ENCODE data around the gene GABRR2.

Gene GABRR2

GRCh38 chr6:89291256-89291819 lies 23.8 kb downstream of the GABRR2 start:
- DNase-seq (ENCODE audit: low read depth in 2 of 2, low spot score in 1 of 2), result no peak

- no peak for DNase-seq (ENCODE audit: low read depth in 2 of 2, low spot score in 1 of 2)
Measured at GRCh38 chr6:89290401-89291155, 24.5 kb downstream of the GABRR2 start.

- no peak for DNase-seq (ENCODE audit: low read depth in 2 of 2, low spot score in 1 of 2)
Measured at GRCh38 chr6:89289710-89290109, 25.4 kb downstream of the GABRR2 start.

GRCh38 chr6:89287351-89288028 lies 27.6 kb downstream of the GABRR2 start:
- DNase-seq (ENCODE audit: low read depth in 2 of 2, low spot score in 1 of 2), result no peak

GRCh38 chr6:89286516-89286915 lies 28.6 kb downstream of the GABRR2 start:
- DNase-seq (ENCODE audit: low read depth in 2 of 2, low spot score in 1 of 2), result no peak

- DNase-seq (ENCODE audit: low read depth in 2 of 2, low spot score in 1 of 2), result no peak
Measured at GRCh38 chr6:89284963-89285735, 29.9 kb downstream of the GABRR2 start.

- DNase-seq (ENCODE audit: low read depth in 2 of 2, low spot score in 1 of 2), result no peak
Measured at GRCh38 chr6:89284081-89284480, 31.0 kb downstream of the GABRR2 start.

- DNase-seq (ENCODE audit: low read depth in 2 of 2, low spot score in 1 of 2), result no peak
Measured at GRCh38 chr6:89282749-89283148, 32.4 kb downstream of the GABRR2 start.

- no peak for DNase-seq (ENCODE audit: low read depth in 2 of 2, low spot score in 1 of 2)
Measured at GRCh38 chr6:89281779-89282246, 33.3 kb downstream of the GABRR2 start.

- DNase-seq (ENCODE audit: low read depth in 2 of 2, low spot score in 1 of 2), result no peak
Measured at GRCh38 chr6:89278956-89279355, 36.1 kb downstream of the GABRR2 start.

GRCh38 chr6:89275900-89276299 lies 39.2 kb downstream of the GABRR2 start:
- DNase-seq (ENCODE audit: low read depth in 2 of 2, low spot score in 1 of 2), result no peak

GRCh38 chr6:89273816-89274215 lies 41.3 kb downstream of the GABRR2 start:
- no peak for DNase-seq (ENCODE audit: low read depth in 2 of 2, low spot score in 1 of 2)

- DNase-seq (ENCODE audit: low read depth in 2 of 2, low spot score in 1 of 2), result no peak
Measured at GRCh38 chr6:89272596-89272995, 42.5 kb downstream of the GABRR2 start.

- no peak for DNase-seq (ENCODE audit: low read depth in 2 of 2, low spot score in 1 of 2)
Measured at GRCh38 chr6:89270951-89271721, 44.0 kb downstream of the GABRR2 start.

GRCh38 chr6:89269981-89270380 lies 45.1 kb downstream of the GABRR2 start:
- no peak for DNase-seq (ENCODE audit: low read depth in 2 of 2, low spot score in 1 of 2)

GRCh38 chr6:89269252-89269651 lies 45.8 kb downstream of the GABRR2 start:
- no peak for DNase-seq (ENCODE audit: low read depth in 2 of 2, low spot score in 1 of 2)

GRCh38 chr6:89268776-89269175 lies 46.3 kb downstream of the GABRR2 start:
- no peak for DNase-seq (ENCODE audit: low read depth in 2 of 2, low spot score in 1 of 2)

- DNase-seq (ENCODE audit: low read depth in 2 of 2, low spot score in 1 of 2), result no peak
Measured at GRCh38 chr6:89267918-89268317, 47.2 kb downstream of the GABRR2 start.

- DNase-seq (ENCODE audit: low read depth in 2 of 2, low spot score in 1 of 2), result no peak
Measured at GRCh38 chr6:89264296-89264695, 50.8 kb downstream of the GABRR2 start.

- no peak for DNase-seq (ENCODE audit: low read depth in 2 of 2, low spot score in 1 of 2)
Measured at GRCh38 chr6:89260832-89261231, 54.3 kb downstream of the GABRR2 start.

- DNase-seq (ENCODE audit: low read depth in 2 of 2, low spot score in 1 of 2), result no peak
Measured at GRCh38 chr6:89260310-89260709, 54.8 kb downstream of the GABRR2 start.

Data from stimulated activated CD8-positive, alpha-beta memory T cell treated with anti-CD3 and anti-CD28 coated beads, Interleukin-4, amount 100 ng/mL, for 4 hours (primary cell).